GM19397 (cell line): ENCODE measurements around the gene DIAPH2.
"Not testable (repeated sequence)": the region's sequence is repeated elsewhere in the genome, so short reads cannot be mapped to it uniquely, and the experiment has no call there.

Experiments used
- ATAC-seq: cut with Tn5 transposase; IDR thresholded peaks from one replicate; pipeline ENCODE4 v1.9.1; 2021; ENCODE audit warnings: mild to moderate bottlenecking, moderate library complexity; ENCODE audit not compliant: unreplicated experiment

DIAPH2 gene

DNA sequence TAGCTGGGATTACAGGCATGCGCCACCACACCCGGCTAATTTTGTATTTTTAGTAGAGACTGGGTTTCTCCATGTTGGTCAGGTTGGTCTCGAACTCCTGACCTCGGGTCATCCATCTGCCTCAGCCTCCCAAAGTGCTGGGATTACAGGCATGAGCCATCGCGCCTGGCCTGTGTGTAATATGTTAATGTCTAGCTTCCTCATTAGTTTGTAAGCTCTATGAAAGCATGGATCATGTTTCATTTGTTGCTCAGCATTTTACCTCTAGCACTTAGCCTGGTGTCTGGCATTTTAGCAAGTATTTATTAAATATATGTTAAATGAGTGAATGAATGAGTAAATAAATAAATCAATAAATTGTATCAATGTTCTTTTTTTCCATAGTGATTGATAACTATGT, 29.8 kb downstream of the DIAPH2 start:
- not testable (repeated sequence) for ATAC-seq

DNA sequence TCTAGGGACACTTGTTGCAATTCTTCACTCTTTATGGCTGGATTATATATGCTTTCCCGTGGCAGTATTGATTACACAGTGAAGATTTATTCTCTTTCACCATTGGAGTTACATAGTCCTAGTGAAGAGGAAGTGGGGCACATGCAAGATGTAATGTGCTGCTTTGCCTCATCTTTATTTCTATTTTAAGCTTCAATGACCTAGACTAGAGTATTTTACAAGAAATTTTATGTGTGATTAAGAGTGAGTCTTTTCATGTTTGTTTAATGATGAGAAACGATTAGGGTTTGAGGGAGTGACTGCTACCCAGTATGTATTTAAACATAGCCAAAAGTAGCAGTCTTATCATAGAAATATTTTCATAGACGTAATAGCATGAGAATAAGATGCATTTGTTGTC, 30.8 kb downstream of the DIAPH2 start:
- ATAC-seq, result no peak

DNA sequence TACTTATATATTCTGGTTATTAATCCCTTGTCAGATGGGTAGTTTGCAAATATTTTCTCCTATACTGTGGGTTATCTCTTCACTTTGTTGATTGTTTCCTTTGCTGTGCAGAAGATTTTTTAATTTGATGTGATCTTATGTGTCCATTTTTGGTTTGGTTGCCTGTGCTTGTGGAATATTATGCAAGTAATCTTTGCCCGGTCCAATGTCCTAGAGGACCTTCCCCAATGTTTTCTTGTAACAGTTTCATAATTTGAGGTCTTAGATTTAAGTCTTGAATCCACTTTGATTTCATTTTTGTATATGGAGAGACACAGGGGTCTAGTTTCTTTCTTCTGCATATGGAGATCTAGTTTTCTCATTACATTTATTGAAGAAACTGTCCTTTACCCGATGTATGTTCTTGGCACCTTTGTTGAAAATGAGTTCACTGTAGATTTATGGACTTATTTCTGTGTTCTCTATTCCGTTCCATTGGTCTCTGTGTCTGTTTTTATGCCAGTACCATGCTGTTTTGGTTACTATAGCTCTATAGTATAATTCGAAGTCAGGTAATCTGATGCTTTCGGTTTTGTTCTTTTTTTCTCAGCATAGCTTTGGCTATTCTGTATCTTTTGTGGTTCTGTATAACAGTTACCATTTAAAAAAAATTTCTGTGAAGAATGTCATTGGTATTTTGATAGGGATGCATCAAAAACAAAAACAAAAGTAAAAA, 34.7 kb downstream of the DIAPH2 start:
- no peak for ATAC-seq

DNA sequence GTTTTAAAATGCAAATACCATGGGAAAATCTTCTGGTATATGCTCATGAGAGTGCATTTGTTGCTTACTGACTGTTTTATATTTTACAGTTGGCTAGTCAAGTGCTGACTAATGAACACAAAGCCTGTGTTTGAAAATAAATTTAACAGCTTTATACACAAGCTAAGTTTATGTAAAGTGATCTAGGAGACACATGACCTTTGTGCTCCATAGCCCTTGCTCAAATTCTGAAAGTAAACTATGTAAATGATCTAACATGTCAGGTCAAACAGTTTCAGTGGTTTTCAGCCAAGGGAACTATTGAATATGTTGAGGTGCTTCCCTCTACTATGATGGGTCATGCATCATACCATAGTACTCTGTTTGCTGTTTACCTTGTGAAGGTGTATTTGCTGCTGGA, 36.7 kb downstream of the DIAPH2 start:
- peak; percentile 100 for ATAC-seq

DNA sequence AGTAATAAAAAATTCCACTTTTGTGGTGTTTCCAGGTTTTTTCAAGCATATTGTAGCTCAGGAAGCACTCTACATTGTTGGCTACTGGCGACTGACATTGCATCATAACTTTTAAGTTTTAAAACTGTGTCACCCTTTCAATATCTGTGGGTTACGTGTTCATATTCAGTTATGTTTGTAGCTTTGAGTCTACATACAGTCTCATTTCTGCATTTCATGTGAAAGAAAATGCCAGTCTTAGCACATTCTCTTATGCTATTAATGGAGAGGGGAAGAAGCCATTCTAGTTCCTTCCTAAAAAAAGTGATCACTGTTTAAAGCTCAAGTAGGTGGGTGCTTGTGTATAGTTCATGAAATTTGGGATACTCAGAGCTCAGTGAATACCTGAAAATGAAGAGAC, 38.1 kb downstream of the DIAPH2 start:
- ATAC-seq, result no peak

DNA sequence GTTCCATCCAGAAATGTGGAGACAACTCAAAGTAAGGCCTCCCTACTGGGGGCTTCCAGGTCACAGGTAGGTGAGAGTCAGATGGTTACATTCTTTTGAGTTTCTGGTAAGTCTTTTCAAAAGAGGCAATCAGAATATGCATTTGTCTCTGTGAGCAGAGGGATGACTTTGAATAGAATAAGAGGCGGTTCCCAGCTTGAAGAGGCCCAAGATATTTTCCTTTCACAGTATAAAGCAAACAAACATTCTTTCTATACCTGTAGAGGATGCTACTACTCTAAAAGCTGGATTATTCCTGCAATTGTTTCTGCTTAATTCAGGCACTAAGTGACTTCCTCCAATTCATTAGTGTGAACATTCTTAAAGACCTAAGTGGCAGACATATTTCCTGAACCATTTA, 44.4 kb downstream of the DIAPH2 start:
- ATAC-seq, result no peak

DNA sequence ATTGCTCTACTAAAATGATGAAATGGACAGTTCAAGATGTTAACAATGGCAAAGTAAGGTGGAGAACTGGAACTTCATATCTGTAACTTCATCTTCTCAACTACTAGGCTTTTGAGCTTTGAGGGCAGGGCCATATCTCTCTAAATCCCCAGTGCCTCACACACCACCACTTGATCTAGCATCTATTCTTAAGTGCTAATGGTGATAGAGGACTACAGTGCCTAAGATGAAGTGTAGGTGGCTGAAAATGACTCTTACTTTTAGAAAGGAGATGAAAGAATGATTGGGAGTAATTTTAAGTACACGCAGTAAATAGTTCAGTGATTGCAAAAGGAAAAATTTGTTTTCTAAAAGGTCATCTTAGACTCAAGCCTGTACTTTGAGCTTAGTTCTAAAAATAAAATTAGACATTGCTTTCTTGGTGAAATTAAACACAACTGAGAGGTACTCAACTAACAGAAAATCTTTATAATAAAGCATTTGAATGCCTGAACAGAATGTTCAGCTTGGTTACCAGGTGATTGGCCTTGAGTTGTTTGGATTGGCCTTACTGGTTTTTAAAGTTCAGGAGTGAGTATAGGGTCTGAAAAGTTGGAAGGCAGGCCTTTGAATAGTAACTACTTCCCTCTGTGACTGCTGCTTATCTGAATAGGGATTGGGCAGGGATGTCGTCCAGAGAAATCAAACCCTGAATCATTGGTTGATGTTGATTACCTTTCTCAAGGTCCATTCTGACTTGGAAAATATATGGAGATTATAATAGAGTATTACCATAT, 45.4 kb downstream of the DIAPH2 start:
- no peak for ATAC-seq

DNA sequence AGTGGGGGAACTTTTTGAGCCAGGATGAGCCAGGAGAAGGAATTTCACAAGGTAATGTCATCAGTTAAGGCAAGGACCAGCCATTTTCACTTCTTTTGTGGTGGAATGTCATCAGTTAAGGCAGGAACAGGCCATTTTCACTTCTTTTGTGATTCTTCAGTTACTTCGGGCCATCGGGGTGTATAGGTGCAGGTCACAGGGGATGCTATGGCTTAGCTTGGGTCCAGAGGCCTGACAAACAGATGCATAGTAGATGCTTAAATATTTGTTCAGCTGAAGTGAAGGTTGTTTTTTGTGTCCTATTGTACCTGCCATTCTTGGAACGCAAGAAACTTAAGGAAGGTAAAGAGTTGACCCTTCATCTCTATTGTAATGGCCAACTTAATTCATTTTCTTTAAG, 46.4 kb downstream of the DIAPH2 start:
- not testable (repeated sequence) for ATAC-seq

DNA sequence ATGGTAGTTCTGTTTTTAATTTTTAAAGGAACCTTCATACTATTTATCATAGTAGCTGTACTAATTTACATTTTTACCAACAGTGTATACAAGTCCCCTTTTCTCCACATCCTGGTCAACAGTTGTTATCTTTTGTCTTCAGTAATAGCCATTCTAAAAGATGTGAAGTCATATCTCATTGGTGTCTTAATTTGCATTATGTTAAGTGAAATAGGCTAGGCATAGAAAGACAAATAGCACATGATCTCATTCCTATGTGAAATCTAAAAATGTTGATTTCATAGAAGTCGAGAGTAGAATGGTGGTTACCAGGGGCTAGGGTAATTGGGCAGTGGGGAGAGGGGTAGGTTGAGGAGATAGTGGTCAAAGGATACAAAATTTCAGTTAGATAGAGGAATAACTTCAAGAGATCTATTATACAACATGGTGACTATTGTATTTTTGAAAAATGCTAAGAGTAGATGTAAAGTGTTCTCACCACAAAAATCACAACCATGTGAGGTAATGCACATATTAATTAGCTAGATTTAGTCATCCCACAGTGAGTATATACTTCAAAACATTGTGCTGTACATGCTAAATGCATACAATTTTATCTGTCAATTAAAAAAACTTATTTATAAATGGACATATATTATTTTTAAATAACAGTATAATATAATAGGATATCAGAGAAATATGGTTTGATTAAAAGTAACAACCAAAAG, 58.9 kb downstream of the DIAPH2 start:
- no peak for ATAC-seq

DNA sequence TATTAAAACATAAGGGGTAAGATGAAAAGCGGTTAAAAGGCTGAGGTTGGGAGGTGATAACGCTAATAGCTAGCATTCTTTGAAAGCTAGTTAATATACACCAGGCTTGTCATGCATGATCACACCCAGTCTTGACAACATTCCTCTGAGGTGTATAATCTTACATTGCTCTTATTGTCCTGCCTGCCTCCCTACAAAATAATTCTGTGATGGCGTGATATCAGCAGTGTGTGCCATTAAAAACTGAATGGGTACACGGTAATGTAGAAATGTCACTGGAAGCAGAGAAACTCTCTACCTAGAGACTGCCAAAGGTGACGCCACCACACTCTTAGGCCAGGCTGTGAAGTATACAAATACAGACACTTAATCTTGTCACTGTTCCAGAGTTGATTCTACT, 68.1 kb downstream of the DIAPH2 start:
- no peak for ATAC-seq

DNA sequence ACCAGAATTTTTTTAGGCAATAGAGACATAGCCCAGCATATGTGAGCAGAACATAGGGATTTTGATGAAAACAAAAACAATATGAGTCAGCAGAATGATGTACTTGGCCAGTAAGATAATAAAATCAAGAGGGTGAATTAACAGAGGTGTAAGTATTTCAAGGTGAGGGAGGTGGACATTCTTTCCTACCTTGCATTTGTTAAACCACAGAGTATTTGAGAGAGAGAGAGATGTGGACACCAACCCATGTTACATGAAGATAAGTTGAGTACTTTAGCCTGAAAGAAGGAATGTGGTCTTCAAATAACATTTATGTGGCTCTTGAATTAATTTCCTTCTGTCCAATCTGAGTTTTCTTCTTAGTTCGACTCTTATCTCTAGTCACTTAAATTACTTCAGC, 68.6 kb downstream of the DIAPH2 start:
- ATAC-seq, result no peak

DNA sequence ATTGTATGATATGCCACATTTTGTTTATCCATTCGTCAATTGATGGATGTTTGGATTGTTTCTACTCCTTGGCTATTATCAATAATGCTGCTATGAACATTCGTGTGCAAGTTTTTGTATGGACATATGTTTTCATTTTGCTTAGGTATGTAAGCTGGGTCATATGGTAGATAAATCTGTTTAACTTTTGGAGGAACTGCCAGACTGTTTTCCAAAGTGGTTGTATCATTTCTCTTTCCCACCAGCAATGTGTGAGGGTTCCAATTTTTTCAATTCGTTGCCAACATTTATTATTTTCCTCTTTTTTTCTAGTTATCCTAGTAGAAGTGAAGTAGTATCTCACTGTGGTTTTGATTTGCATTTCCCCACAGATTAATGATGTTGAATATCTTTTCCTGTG, 71.8 kb downstream of the DIAPH2 start:
- no peak for ATAC-seq

DNA sequence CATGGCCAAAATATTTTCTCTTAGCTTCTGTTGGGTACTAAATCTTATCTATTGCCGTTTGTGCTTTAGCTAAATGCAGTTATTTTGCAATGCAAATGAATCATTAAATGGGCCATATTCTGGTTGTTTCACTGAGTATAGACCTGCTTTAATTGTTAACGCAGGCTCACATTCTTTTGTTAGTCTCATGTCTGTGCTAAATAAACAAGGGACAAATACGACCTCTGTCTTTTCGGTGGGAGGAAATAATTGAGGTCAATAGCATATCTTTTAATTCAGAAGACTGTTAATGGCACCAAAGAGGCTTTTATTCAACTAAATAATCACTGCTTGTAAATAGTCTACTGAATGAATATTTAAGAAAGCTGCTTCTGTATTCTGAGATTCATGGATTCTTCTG, 76.9 kb downstream of the DIAPH2 start:
- ATAC-seq, result no peak

DNA sequence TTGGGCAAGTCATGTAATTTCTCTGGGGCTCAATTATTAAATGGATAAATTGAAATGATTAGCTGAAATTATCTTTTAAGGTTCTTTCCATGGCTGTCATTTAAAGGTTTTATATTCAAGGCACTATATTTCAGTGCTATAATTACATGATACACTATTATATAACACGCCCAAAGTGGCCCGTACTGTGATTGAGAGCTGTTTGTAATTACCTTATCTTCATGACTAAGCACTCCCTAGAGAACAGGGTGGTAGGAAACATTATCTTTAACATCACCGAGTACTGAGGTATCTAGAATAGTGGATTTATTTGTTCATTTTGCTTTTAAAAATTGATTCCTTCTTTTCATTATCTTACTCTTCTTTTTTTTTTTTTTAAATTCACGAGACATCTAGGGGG, 79.0 kb downstream of the DIAPH2 start:
- ATAC-seq, result no peak

DNA sequence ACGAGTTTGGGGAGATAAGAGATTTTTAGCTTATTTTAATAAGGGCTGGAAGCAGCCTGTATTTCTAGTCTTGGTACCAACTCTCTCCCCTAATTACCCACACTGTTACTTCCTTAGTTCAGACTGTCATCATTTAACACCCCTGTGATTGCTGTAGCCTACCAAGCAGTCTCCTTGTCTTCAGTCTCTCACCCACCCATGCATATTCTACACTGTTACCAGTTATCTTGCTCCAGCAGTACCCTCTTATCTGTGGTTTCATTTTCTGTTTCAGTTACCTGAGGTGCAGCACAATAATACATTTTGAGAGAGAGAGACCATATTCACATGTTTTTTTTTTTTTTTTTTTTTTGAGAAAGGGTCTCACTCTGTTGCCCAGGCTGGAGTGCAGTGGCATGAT, 80.2 kb downstream of the DIAPH2 start:
- ATAC-seq, result peak; percentile 58

DNA sequence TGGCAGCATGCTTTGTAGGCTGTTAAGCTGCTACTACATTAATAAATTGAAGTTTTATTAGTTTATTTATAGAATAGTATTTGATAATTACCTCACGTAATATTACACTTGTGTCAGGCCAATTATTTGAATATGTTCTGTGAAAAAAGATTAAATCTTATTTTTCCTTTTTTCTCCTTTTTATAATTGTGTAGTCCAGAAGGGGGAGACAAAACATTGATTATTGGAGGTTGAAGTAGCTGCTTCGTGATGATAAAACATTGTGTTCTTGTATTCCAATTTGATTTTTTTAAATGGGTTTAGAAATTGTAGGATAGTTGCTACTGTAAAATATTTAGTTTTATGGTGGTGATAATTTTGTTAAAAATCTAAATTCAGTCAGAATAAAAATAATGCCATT, 85.7 kb downstream of the DIAPH2 start:
- no peak for ATAC-seq

DNA sequence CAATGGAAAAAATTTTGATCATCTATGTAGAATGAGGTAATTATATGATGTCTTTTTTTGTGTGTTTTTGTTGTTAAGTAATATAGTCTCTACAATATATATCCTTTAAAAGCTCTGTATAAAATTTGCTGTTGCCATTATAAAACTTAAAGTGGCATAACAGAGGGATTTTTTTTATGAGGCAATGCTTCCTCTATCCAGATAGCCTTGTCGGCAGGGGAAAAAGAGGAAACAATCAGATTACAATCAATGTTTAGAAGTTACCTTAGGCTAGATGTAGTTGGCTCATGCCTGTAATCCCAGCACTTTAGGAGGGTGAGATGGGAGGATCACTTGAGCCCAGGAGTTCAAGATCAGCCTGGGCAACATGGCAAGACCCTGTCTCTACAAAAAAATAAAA, 86.8 kb downstream of the DIAPH2 start:
- ATAC-seq, result no peak

DNA sequence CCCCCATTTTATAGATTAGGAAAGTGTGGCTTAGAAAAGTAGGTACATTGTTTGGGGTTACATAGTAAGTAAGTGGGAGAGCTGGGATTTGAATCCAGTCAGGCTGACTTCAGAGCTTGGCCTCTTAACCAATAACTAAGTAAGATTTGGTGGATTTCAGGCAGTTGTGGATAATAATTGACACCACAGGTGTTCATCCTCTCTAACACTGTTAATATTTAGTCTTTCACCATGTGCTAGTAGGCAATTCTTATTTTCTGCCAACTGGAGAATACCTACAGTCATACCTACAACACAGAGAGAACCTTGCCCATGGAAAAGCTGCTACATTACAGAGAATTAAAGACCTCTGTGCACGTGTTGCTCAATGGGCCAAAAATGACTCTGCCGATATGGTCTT, 89.5 kb downstream of the DIAPH2 start:
- ATAC-seq, result no peak

DNA sequence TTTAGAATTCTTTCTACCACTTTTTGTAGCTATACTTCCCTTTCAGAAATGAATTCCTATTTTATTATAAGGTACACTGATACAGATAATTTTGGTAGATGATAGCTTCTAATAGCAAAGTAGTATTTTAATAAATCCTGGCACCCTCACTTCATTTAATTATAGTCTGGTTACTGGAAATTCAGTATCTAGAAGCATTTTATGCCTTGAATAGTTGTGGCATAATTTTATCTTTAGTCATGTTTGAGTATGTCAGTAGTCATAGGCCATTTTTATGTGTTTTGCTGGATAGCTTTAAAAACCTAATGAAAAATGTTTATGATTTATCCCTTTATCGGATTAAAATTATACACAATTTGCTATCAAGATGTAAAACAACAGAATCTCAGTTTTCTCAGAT, 92.3 kb downstream of the DIAPH2 start:
- ATAC-seq, result no peak

DNA sequence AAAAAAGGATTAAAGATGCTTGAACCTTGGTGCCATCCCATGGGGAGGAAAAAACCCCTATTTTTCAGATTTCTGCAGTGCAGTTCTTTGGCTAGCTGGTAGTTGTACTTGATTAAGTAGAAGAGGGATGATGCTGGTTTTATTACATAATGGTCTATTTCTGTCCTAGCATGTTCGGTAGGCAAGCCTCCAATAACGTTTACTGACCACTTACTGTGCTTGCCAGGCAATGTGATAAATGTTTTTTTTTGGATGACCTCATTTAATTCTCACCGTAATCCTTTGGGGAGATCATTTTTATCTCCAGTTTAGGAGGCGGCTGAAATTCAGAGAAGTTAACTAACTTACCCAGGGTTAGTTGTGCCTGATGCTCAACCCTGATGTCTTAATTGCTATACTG, 106.9 kb downstream of the DIAPH2 start:
- no peak for ATAC-seq

DNA sequence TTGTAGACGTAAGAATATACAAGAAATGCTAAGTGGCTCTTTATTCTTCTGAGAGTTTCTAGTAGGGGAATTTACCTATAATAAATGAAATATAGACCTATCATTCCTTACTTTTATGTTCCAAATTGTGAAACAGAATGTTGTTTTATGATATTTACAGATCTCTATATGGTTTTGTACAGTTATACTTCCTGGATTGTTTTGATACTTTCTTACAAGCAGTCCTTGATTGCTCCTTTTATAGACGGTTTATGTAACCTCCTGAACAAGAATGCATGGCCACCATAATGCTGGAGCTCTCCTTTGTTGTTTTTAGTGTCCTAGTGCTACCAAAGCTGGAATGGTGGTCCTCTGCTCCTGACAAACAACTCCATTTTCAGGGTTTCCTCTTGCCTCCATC, 107.4 kb downstream of the DIAPH2 start:
- no peak for ATAC-seq

DNA sequence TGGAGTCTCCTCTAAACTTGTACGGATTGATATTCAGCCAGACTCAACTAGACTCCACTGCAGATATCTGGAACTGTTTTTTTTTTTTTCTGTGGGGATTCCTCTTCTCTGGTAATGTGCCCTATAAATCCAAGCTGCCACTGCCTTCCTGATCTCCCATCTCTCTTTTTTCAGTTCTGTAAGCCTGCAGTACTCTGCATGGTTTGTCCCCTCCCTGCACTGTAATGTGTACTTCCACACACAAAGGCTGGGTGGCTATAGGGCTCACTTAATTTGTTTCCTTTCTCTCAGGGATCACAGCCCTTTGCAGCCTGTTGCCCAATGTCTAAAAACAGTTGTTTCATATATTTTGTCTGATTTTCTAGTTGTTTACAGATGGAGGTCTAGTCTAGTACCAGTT, 114.3 kb downstream of the DIAPH2 start:
- ATAC-seq, result no peak
